HG02571 (cell line): ENCODE data around the gene ALK.

ENCODE experiments used
- ATAC-seq: cut with Tn5 transposase; IDR thresholded peaks from one replicate; pipeline ENCODE4 v1.9.1; 2021; ENCODE audit warnings: mild to moderate bottlenecking, moderate library complexity; ENCODE audit not compliant: unreplicated experiment

ALK gene

GRCh38 chr2:29910465-29910864 lies 10.9 kb downstream of the ALK start:
- ATAC-seq = no peak

- ATAC-seq = no peak
These were observed 19.0 kb downstream of the ALK start for GRCh38 chr2:29902356-29902755.

- ATAC-seq = no peak
These were observed 20.3 kb downstream of the ALK start for GRCh38 chr2:29900971-29901633.

GRCh38 chr2:29898999-29899398 lies 22.4 kb downstream of the ALK start:
- no peak for ATAC-seq

- no peak for ATAC-seq
These were observed 26.4 kb downstream of the ALK start for GRCh38 chr2:29894822-29895614.

- ATAC-seq = no peak
These were observed 28.7 kb downstream of the ALK start for GRCh38 chr2:29892585-29893259.

GRCh38 chr2:29881089-29881730 lies 40.2 kb downstream of the ALK start:
- ATAC-seq = no peak

GRCh38 chr2:29880084-29880483 lies 41.3 kb downstream of the ALK start:
- ATAC-seq = no peak

- no peak for ATAC-seq
These were observed 41.9 kb downstream of the ALK start for GRCh38 chr2:29879456-29879855.

- ATAC-seq = no peak
These were observed 42.5 kb downstream of the ALK start for GRCh38 chr2:29878898-29879297.

- ATAC-seq = no peak
These were observed 45.0 kb downstream of the ALK start for GRCh38 chr2:29876374-29876773.

GRCh38 chr2:29874745-29875144 lies 46.6 kb downstream of the ALK start:
- no peak for ATAC-seq

GRCh38 chr2:29872870-29873269 lies 48.5 kb downstream of the ALK start:
- no peak for ATAC-seq

- no peak for ATAC-seq
These were observed 49.8 kb downstream of the ALK start for GRCh38 chr2:29871541-29871940.

GRCh38 chr2:29865512-29865911 lies 55.9 kb downstream of the ALK start:
- no peak for ATAC-seq

GRCh38 chr2:29864988-29865387 lies 56.4 kb downstream of the ALK start:
- no peak for ATAC-seq

GRCh38 chr2:29855924-29856639 lies 65.3 kb downstream of the ALK start:
- ATAC-seq = no peak

GRCh38 chr2:29850794-29851193 lies 70.6 kb downstream of the ALK start:
- ATAC-seq = no peak

- ATAC-seq = no peak
These were observed 72.6 kb downstream of the ALK start for GRCh38 chr2:29848566-29849310.

- ATAC-seq = no peak
These were observed 73.5 kb downstream of the ALK start for GRCh38 chr2:29847886-29848285.
